Sigmoid colon (tissue), 7 donors: Measurements from ENCODE around the gene C14orf132. TPM values are rescaled to one million over a fixed set of nuclear protein-coding genes. Genes with fewer than 3 reads are reported as not detected.

Experiments
- DNase-seq: peaks from one replicate; pipeline ENCODE4 v3.0.0-alpha.2; 2019
- H3K27ac ChIP-seq, 4 donors: fragments of 200-600 bp; sonication (generic); one replicate each; pipeline ENCODE4 v1.5.1; 2016 to 2019; ENCODE audit warnings: mild to moderate bottlenecking in 1 of 4
- H3K27me3 ChIP-seq, 3 donors: fragments of 200-600 bp; sonication (generic); one replicate each; pipeline ENCODE4 v1.5.1; 2019; ENCODE audit warnings: mild to moderate bottlenecking in 1 of 3
- H3K36me3 ChIP-seq, 4 donors: fragments of 200-600 bp; sonication (generic); one replicate each; pipeline ENCODE4 v1.5.1; 2016 to 2019
- H3K4me1 ChIP-seq, 4 donors: fragments of 200-600 bp; sonication (generic); one replicate each; pipeline ENCODE4 v1.5.1; 2017 to 2019
- H3K4me3 ChIP-seq, 4 donors: fragments of 200-600 bp; sonication (generic); one replicate each; pipeline ENCODE4 v1.5.1; 2017 to 2019; ENCODE audit warnings: mild to moderate bottlenecking in 2 of 4, moderate library complexity in 1 of 4
- H3K9me3 ChIP-seq, 4 donors: fragments of 200-600 bp in 3 of 4; sonication (generic) in 3 of 4; one replicate each; pipeline versions ENCODE4 v1.5.1 to v1.6.1; 2013 to 2019
- CTCF ChIP-seq, 4 experiments: fragments of 450-650 bp in 3 of 4; fragments of 200-600 bp in 1 of 4; IDR thresholded peaks; one replicate each; pipeline ENCODE4 v1.5.1; 2016 to 2019; ENCODE audit warnings: antibody characterized with exemption in 4 of 4, mild to moderate bottlenecking in 3 of 4, moderate library complexity in 2 of 4
- EP300 ChIP-seq, 4 donors: sonication (generic); formaldehyde crosslinking; IDR thresholded peaks; one replicate each; pipeline ENCODE4 v1.6.1; 2017; ENCODE audit warnings: antibody characterized with exemption in 4 of 4
- POLR2A ChIP-seq, 2 donors: fragments of 450-650 bp; IDR thresholded peaks; one replicate each; pipeline ENCODE4 v1.6.1; 2016; ENCODE audit warnings: antibody characterized with exemption in 2 of 2, mild to moderate bottlenecking in 2 of 2, moderate library complexity in 2 of 2
- POLR2AphosphoS5 ChIP-seq, 4 donors: sonication (generic); formaldehyde crosslinking; IDR thresholded peaks; one replicate each; pipeline ENCODE4 v1.6.1; 2017; ENCODE audit warnings: antibody characterized with exemption in 4 of 4
- WGBS, 2 donors: extraction: QIAGEN DNeasy Blood & Tissue Kit; methylation state at CpG; one replicate each; pipeline ENCODE4 v1.1.7; 2013; 5-methylcytosine and 5-hydroxymethylcytosine counted together
- intact Hi-C: fragments of 100-400 bp; cut with DNase I; formaldehyde crosslinking; loops from one replicate; pipeline ENCODE4 v1.15.1; 2023
- polyA plus RNA-seq, 3 donors: library from polyadenylated mRNA; stranded (reverse); fragments of 200-250 nt; gene quantifications; one replicate each; pipeline ENCODE4 v1.2.3, GENCODE V29; 2013
- total RNA-seq, 4 donors: library from RNA; depleted of rRNA; stranded (reverse); fragments of >200 nt; gene quantifications; one replicate each; pipeline ENCODE4 v1.1.0, GENCODE V29; 2016
- donor health status: healthy with polysubstance abuse.
- donor health status: Bipolar disorder and iron deficiency.
- donor health status: healthy.

The C14orf132 gene
- total and polyA plus RNA-seq, 7 donors: 2.4 to 30.4 (median 10.4) TPM

GRCh38 chr14:96053248-96053599 lies 14.1 kb downstream of the C14orf132 start:
- H3K27ac ChIP-seq: peak overlapping the region; percentile 69 to 92 (median 82)
- no peaks in the 10 kb centered on the region for H3K36me3 ChIP-seq
- intact Hi-C loops: no loop called here
- DNase-seq: no peak
- no peak overlapping the region for H3K4me3 ChIP-seq
- no peak for TF ChIP-seq POLR2AphosphoS5 (IDR thresholded peaks at IDR 0.05)
- no peak for TF ChIP-seq CTCF (IDR thresholded peaks at IDR 0.05)
- TF ChIP-seq POLR2A (IDR thresholded peaks at IDR 0.05): no peak
- TF ChIP-seq EP300 (IDR thresholded peaks at IDR 0.05): no peak
- 70 to 81% methylated on average over 5 of the region's 5 CpGs for WGBS, 2 donors
- peaks cover 0 to 64% (median 39%) of the 10 kb centered on the region in 4 donors for H3K4me1 ChIP-seq
- H3K9me3 ChIP-seq: no peaks in the 10 kb centered on the region
- H3K27me3 ChIP-seq: no peaks in the 10 kb centered on the region

- peak; percentile 91 for DNase-seq
- intact Hi-C loops: no loop called here
- H3K4me1 ChIP-seq: peaks cover 0 to 64% (median 39%) of the 10 kb centered on the region in 4 donors
- no peaks in the 10 kb centered on the region for H3K36me3 ChIP-seq
- TF ChIP-seq CTCF (IDR thresholded peaks at IDR 0.05) (no peak), POLR2AphosphoS5 (IDR thresholded peaks at IDR 0.05) (peak; percentile 43 to 81 (median 68)), POLR2A (IDR thresholded peaks at IDR 0.05) (no peak), EP300 (IDR thresholded peaks at IDR 0.05) (peak in 3 of 4 donors; percentile 56 to 92 (median 86))
- no peak overlapping the region for H3K4me3 ChIP-seq
- no peaks in the 10 kb centered on the region for H3K27me3 ChIP-seq
- WGBS, 2 donors: 71 to 75% methylated on average over 13 of the region's 13 CpGs
- peak overlapping the region; percentile 69 to 92 (median 82) for H3K27ac ChIP-seq
- no peaks in the 10 kb centered on the region for H3K9me3 ChIP-seq
Observed at GRCh38 chr14:96053600-96054381, 14.6 kb downstream of the C14orf132 start.

GRCh38 chr14:96054661-96055060 lies 15.5 kb downstream of the C14orf132 start:
- 67 to 78% methylated on average over 2 of the region's 2 CpGs for WGBS, 2 donors
- TF ChIP-seq CTCF (IDR thresholded peaks at IDR 0.05) (no peak), EP300 (IDR thresholded peaks at IDR 0.05) (no peak), POLR2AphosphoS5 (IDR thresholded peaks at IDR 0.05) (no peak), POLR2A (IDR thresholded peaks at IDR 0.05) (no peak)
- DNase-seq: no peak
- Histone ChIP-seq H3K4me1 (peaks cover 0 to 64% (median 39%) of the 10 kb centered on the region in 4 donors), H3K27ac (peak overlapping the region; percentile 69 to 92 (median 82)), H3K9me3 (no peaks in the 10 kb centered on the region), H3K36me3 (no peaks in the 10 kb centered on the region), H3K27me3 (no peaks in the 10 kb centered on the region), H3K4me3 (no peak overlapping the region)
- intact Hi-C loops: no loop called here

- Histone ChIP-seq H3K36me3 (no peaks in the 10 kb centered on the region), H3K4me3 (no peak overlapping the region), H3K27ac (peak overlapping the region in 3 of 4 donors; percentile 79 to 92 (median 85)), H3K9me3 (no peaks in the 10 kb centered on the region), H3K4me1 (peaks cover 0 to 60% (median 34%) of the 10 kb centered on the region in 4 donors), H3K27me3 (no peaks in the 10 kb centered on the region)
- WGBS, 2 donors: 84 to 88% methylated on average over 12 of the region's 12 CpGs
- intact Hi-C loops: no loop called here
- DNase-seq: no peak
- no peak for TF ChIP-seq CTCF (IDR thresholded peaks at IDR 0.05)
- no peak for TF ChIP-seq POLR2AphosphoS5 (IDR thresholded peaks at IDR 0.05)
- no peak for TF ChIP-seq EP300 (IDR thresholded peaks at IDR 0.05)
- no peak for TF ChIP-seq POLR2A (IDR thresholded peaks at IDR 0.05)
Observed at GRCh38 chr14:96055065-96055752, 16.0 kb downstream of the C14orf132 start.
